GM23338 (cell line): ENCODE data around the gene SEZ6. TPM values are rescaled to one million over a fixed set of nuclear protein-coding genes. Genes with fewer than 3 reads are reported as not detected.

Experiments used
- ATAC-seq: fragments of 200-7000 bp; cut with Tn5 transposase; 3 replicates; pipeline ENCODE4 v1.9.1; 2020
- DNase-seq: peaks from one replicate; pipeline ENCODE4 v3.0.0-alpha.2; 2015; ENCODE audit warnings: low spot score
- H2AFZ ChIP-seq: fragments of 200-600 bp; sonication (generic); 2 replicates; pipeline ENCODE4 v1.8.0; 2016; ENCODE audit warnings: antibody characterized with exemption, mild to moderate bottlenecking, moderate library complexity
- H3F3A ChIP-seq: fragments of 200-600 bp; sonication (generic); replicated peaks from 2 replicates; pipeline ENCODE4 v1.8.0; 2017; ENCODE audit warnings: antibody characterized with exemption, mixed run types, low read depth
- H3K27ac ChIP-seq: fragments of 200-600 bp; sonication (generic); 2 replicates; pipeline ENCODE4 v1.6.1; 2016; ENCODE audit warnings: low read depth
- H3K27me3 ChIP-seq: fragments of 200-600 bp; sonication (generic); 2 replicates; pipeline ENCODE4 v1.8.0; 2016; ENCODE audit warnings: mild to moderate bottlenecking, mixed run types, moderate library complexity; ENCODE audit not compliant: insufficient read depth
- H3K36me3 ChIP-seq: fragments of 200-600 bp; sonication (generic); 2 replicates; pipeline ENCODE4 v1.8.0; 2016; ENCODE audit warnings: mild to moderate bottlenecking; ENCODE audit not compliant: insufficient read depth
- H3K4me1 ChIP-seq: fragments of 200-600 bp; sonication (generic); 2 replicates; pipeline ENCODE4 v1.8.0; 2016; ENCODE audit warnings: mild to moderate bottlenecking, moderate library complexity; ENCODE audit not compliant: insufficient read depth
- H3K4me2 ChIP-seq: fragments of 200-600 bp; sonication (generic); 2 replicates; pipeline ENCODE4 v1.7.1; 2017; ENCODE audit warnings: mixed run types
- H3K4me3 ChIP-seq: fragments of 200-600 bp; sonication (generic); 2 replicates; pipeline ENCODE4 v1.6.1; 2016; ENCODE audit warnings: mixed run types
- H3K79me2 ChIP-seq: fragments of 200-600 bp; sonication (generic); replicated peaks from 2 replicates; pipeline ENCODE4 v1.8.0; 2017; ENCODE audit warnings: mild to moderate bottlenecking; ENCODE audit not compliant: insufficient read depth
- H3K9me2 ChIP-seq: fragments of 200-600 bp; sonication (generic); 2 replicates; pipeline ENCODE4 v1.8.0; 2017; ENCODE audit not compliant: insufficient read depth
- H4K20me1 ChIP-seq: fragments of 200-600 bp; sonication (generic); replicated peaks from 2 replicates; pipeline ENCODE4 v1.8.0; 2017; ENCODE audit warnings: mild to moderate bottlenecking; ENCODE audit not compliant: insufficient read depth
- H3K27ac Mint-ChIP-seq: 2 replicates; pipeline ENCODE4 v1.8.0; 2020; ENCODE audit warnings: inconsistent platforms, mild to moderate bottlenecking, moderate library complexity, mixed read lengths
- H3K27me3 Mint-ChIP-seq: 3 replicates; pipeline ENCODE4 v1.8.0; 2022; ENCODE audit warnings: low read depth, mild to moderate bottlenecking, moderate library complexity, mixed read lengths, inconsistent platforms; ENCODE audit not compliant: insufficient read depth, poor library complexity
- H3K36me3 Mint-ChIP-seq: 3 replicates; pipeline ENCODE4 v1.8.0; 2021; ENCODE audit warnings: low read depth, mild to moderate bottlenecking, inconsistent platforms, moderate library complexity, mixed read lengths
- H3K4me1 Mint-ChIP-seq: 3 replicates; pipeline ENCODE4 v1.8.0; 2020; ENCODE audit warnings: mild to moderate bottlenecking, inconsistent platforms, mixed read lengths
- H3K4me3 Mint-ChIP-seq: 3 replicates; pipeline ENCODE4 v1.8.0; 2021; ENCODE audit warnings: moderate library complexity, mild to moderate bottlenecking, inconsistent platforms, mixed read lengths
- H3K9me3 Mint-ChIP-seq: 3 replicates; pipeline ENCODE4 v1.8.0; 2020; ENCODE audit warnings: moderate library complexity, mild to moderate bottlenecking, inconsistent platforms, mixed read lengths
- CREB1 ChIP-seq: fragments of 250-450 bp; sonication (Bioruptor Pico); IDR thresholded peaks from 2 replicates; pipeline ENCODE4 v1.5.0; 2020; ENCODE audit warnings: low read depth, mild to moderate bottlenecking, moderate library complexity
- CTCF ChIP-seq, 2 experiments: fragments of 200-600 bp in 1 of 2; sonication (generic) in 1 of 2; conservative IDR thresholded peaks; 2 replicates each; pipeline versions ENCODE4 v1.5.1 to v1.6.1; 2016 to 2017; ENCODE audit warnings: antibody characterized with exemption in 2 of 2, low read depth in 2 of 2, mild to moderate bottlenecking in 2 of 2, moderate library complexity in 1 of 2
- ETS1 ChIP-seq: IDR thresholded peaks from 2 replicates; pipeline ENCODE4 v1.6.1; 2016; ENCODE audit warnings: antibody characterized with exemption
- EZH2 ChIP-seq: fragments of 200-600 bp; sonication (generic); IDR thresholded peaks from one replicate; pipeline ENCODE4 v1.8.0; 2017; ENCODE audit warnings: antibody characterized with exemption, mild to moderate bottlenecking, low read depth; ENCODE audit not compliant: unreplicated experiment
- EZH2phosphoT487 ChIP-seq: fragments of 200-600 bp; sonication (generic); IDR thresholded peaks from one replicate; pipeline ENCODE4 v1.8.1; 2018; ENCODE audit warnings: antibody characterized with exemption; ENCODE audit not compliant: unreplicated experiment
- JUNB ChIP-seq: IDR thresholded peaks from one replicate; pipeline ENCODE4 v1.6.1; 2016; ENCODE audit warnings: antibody characterized with exemption; ENCODE audit not compliant: unreplicated experiment
- NANOG ChIP-seq: IDR thresholded peaks from 2 replicates; pipeline ENCODE4 v1.6.1; 2016; ENCODE audit warnings: antibody characterized with exemption, borderline replicate concordance
- POLR2AphosphoS5 ChIP-seq: IDR thresholded peaks from 2 replicates; pipeline ENCODE4 v1.6.1; 2016; ENCODE audit warnings: antibody characterized with exemption, low read depth
- REST ChIP-seq: IDR thresholded peaks from one replicate; pipeline ENCODE4 v1.6.1; 2018; ENCODE audit warnings: antibody characterized with exemption; ENCODE audit not compliant: unreplicated experiment
- STAT1 ChIP-seq: IDR thresholded peaks from one replicate; pipeline ENCODE4 v1.6.1; 2016; ENCODE audit warnings: antibody characterized with exemption; ENCODE audit not compliant: unreplicated experiment
- ZNF114 ChIP-seq: fragments of 250-450 bp; sonication (Bioruptor Pico); IDR thresholded peaks from 2 replicates; pipeline ENCODE4 v1.5.0; 2020; ENCODE audit warnings: mild to moderate bottlenecking, moderate library complexity
- ZNF462 ChIP-seq: fragments of 250-450 bp; sonication (Bioruptor Pico); IDR thresholded peaks from 2 replicates; pipeline ENCODE4 v1.5.0; 2020; ENCODE audit warnings: mild to moderate bottlenecking, moderate library complexity
- polyA plus RNA-seq: library from polyadenylated mRNA; unstranded; fragments of >200 nt; fragmentation: Nextera tagmentation; extraction: Ambion mirVana; gene quantifications from 2 replicates; pipeline ENCODE4 v1.2.1, GENCODE V29; 2016
- total RNA-seq: library from RNA; depleted of rRNA; stranded (reverse); fragments of >200 nt; shearing (Covaris generic); gene quantifications from 2 replicates; pipeline ENCODE4 v1.2.3, GENCODE V29; 2014

The SEZ6 gene
- total and polyA plus RNA-seq, 2 experiments from 2014 or later, result 1.0 to 6.5 TPM

GRCh38 chr17:28953444-28954118 is 52.3 kb downstream of the SEZ6 start:
- Histone ChIP-seq H3K27me3 (no peaks in the 10 kb centered on the region), H2AFZ (no peak overlapping the region), H3K9me2 (no peaks in the 10 kb centered on the region), H3F3A (peaks cover 18% of the 10 kb centered on the region; the same call in 1 of the 2 replicates), H4K20me1 (0 out of 2 replicates have a peak, but pooled peaks cover under 1% of the 10 kb centered on the region), H3K36me3 (no peaks in the 10 kb centered on the region), H3K4me3 (no peak overlapping the region), H3K4me1 (peaks cover 7% of the 10 kb centered on the region; the same call in 1 of the 2 replicates), H3K4me2 (no peak overlapping the region), H3K27ac (no peak overlapping the region), H3K79me2 (peaks cover 23% of the 10 kb centered on the region)
- Mint-ChIP-seq H3K4me3 (no peak overlapping the region), H3K27me3 (peaks cover 4% of the 10 kb centered on the region), H3K36me3 (peaks cover 6% of the 10 kb centered on the region), H3K27ac (no peak overlapping the region), H3K9me3 (no peaks in the 10 kb centered on the region), H3K4me1 (peaks cover 17% of the 10 kb centered on the region)
- ATAC-seq (peak; percentile 15), DNase-seq (peak; percentile 97)
- TF ChIP-seq CTCF (conservative IDR thresholded peaks at IDR 0.05; ENCODE audit: low read depth in 2 of 2), result peak; percentile 85 to 90
- no peak for TF ChIP-seq ZNF462 (CRISPR knock-in tag)
- peak; percentile 24; the same call in 1 of the 2 replicates for TF ChIP-seq CREB1 (CRISPR knock-in tag)
- TF ChIP-seq STAT1, result no peak
- no peak for TF ChIP-seq JUNB
- TF ChIP-seq EZH2, result no peak
- TF ChIP-seq EZH2phosphoT487, result no peak
- no peak for TF ChIP-seq ZNF114
- TF ChIP-seq POLR2AphosphoS5, result no peak
- TF ChIP-seq REST, result peak; percentile 96
- no peak for TF ChIP-seq NANOG
- TF ChIP-seq ETS1, result no peak
